22Rv1 (cell line): ENCODE results near the gene PKN2.

Experiments used
- H3K27ac ChIP-seq: fragments of 450-650 bp; 2 replicates; pipeline ENCODE4 v1.5.1; 2017
- CTCF ChIP-seq: fragments of 450-650 bp; IDR thresholded peaks from 2 replicates; pipeline ENCODE4 v1.5.1; 2017; ENCODE audit warnings: mild to moderate bottlenecking
- ZFX ChIP-seq: fragments of 450-650 bp; IDR thresholded peaks from 2 replicates; pipeline ENCODE4 v1.6.1; 2017; ENCODE audit warnings: antibody characterized with exemption, borderline replicate concordance

Gene PKN2

GRCh38 chr1:88744142-88744541 lies 60.1 kb downstream of the PKN2 start:
- H3K27ac ChIP-seq: no peak overlapping the region
- TF ChIP-seq CTCF (no peak), ZFX (no peak)

DNA sequence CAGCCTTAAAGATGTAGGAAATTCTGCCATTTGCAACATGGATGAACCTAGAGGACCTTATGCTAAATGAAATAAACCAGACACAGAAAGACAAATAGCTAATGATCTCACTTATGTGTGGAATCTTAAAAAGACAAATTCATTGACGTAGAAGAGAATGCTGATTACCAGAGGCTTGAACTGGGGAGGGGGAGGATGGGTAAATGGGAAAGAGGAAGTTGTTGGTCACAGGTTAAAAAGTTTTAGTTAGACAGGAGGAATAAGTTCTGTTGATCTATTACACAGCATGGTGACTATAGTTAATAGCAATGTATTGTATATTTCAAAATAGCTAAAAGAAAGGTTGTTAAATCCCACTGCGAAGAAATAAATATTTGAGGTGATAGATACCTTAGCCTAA lies 62.8 kb downstream of the PKN2 start:
- no peak for TF ChIP-seq CTCF
- no peak for TF ChIP-seq ZFX

DNA sequence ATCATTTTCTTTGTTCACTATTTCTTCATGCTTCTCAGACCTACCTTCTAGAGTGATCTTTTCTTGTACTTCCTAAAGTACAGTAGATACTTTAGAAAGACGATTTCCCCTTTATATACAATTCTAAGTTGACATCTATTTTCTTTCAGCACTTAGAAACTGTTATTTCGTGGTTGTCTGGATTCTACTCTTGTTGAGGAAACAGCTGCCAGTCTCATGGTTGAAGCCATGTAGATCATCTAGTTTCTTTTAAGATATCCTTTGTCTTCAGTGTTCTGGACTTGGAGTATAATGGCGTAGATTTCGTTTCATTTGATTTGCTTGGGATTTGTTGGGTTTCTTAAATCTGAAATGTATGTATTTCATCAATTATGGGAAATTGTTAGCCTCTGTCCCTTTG lies 67.6 kb downstream of the PKN2 start:
- TF ChIP-seq CTCF: no peak
- no peak overlapping the region for H3K27ac ChIP-seq

More for the DNA sequence above, 62.8 kb downstream of the PKN2 start:
- H3K27ac ChIP-seq: no peak overlapping the region

DNA sequence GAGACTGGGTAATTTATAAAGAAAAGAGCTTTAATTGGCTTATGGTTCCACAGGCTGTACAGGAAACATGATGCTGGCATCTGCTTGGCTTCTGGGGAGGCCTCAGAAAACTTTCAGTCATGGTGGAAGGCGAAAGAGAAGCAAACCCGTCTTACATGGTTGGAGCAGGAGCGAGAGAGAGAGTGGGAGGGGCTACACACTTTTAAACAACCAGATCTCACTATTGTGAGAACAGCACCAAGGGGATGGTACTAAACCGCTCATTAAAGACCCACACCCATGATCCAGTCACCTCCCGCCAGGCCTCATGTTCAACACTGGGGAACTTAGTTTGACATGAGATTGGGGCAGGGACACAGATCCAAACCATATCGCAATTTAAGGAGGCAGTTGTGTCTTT lies 69.4 kb downstream of the PKN2 start:
- no peak for TF ChIP-seq ZFX
- H3K27ac ChIP-seq: no peak overlapping the region

DNA sequence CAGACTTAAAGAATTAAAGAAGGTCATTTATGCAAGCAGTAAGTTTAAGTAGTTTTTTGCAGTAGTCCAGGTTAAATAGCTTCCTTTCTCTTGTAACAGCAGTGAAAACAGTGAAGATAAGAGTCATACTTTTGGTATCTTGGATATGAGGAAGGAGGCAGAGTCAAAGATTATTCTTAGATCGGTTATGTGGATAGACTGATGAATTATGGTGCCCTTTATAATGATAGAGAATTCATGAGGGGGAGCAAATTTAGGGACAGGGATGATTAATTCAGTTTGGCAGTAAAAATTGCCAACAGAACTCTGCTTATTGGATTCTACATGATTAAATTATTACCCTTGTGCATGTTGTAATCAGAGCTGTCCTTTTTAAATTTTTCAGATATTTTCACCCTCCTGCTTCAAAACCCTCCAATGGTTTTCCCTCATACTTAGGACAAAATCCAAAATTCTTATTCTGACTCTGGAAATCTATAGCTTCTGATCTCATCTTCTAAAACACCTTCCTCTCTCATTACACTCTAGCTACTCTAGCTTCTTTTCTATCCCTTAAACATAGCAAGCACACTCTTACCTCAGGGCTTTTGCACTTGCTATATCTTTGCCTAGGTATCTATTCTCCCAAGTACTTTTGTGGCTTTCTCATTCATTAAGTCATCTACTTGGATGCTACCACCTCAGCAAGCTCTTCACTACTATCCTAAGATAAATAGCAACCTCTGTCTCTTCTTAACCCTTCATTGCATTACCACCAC lies 79.8 kb downstream of the PKN2 start:
- H3K27ac ChIP-seq: no peak overlapping the region
- TF ChIP-seq CTCF (no peak), ZFX (no peak)

GRCh38 chr1:88768187-88768586 lies 84.1 kb downstream of the PKN2 start:
- H3K27ac ChIP-seq: no peak overlapping the region
- no peak for TF ChIP-seq CTCF
- TF ChIP-seq ZFX: no peak

DNA sequence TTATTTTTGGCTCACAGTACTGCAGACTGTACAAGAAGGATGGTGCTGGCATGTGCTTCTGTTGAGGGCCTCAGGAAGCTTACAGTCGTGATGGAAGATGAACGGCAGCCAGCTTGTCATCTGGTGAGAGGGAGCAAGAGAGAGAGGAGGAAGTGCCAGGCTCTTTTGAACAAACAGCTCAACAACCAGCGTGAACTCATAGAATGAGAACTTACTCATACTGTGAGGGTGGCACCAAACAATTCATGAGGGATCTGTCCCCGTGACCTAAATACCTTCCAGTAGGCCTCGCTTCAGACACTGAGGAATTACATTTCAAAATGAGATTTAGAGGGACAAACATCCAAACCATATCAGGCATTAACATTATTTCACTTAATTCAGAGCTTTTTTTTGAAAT lies 84.7 kb downstream of the PKN2 start:
- TF ChIP-seq ZFX: no peak
- TF ChIP-seq CTCF: no peak
- no peak overlapping the region for H3K27ac ChIP-seq
